ENCODE results near the gene GRIK3.
"Not testable (repeated sequence)": the region's sequence is repeated elsewhere in the genome, so short reads cannot be mapped to it uniquely, and the experiment has no call there.

Gene GRIK3

DNA sequence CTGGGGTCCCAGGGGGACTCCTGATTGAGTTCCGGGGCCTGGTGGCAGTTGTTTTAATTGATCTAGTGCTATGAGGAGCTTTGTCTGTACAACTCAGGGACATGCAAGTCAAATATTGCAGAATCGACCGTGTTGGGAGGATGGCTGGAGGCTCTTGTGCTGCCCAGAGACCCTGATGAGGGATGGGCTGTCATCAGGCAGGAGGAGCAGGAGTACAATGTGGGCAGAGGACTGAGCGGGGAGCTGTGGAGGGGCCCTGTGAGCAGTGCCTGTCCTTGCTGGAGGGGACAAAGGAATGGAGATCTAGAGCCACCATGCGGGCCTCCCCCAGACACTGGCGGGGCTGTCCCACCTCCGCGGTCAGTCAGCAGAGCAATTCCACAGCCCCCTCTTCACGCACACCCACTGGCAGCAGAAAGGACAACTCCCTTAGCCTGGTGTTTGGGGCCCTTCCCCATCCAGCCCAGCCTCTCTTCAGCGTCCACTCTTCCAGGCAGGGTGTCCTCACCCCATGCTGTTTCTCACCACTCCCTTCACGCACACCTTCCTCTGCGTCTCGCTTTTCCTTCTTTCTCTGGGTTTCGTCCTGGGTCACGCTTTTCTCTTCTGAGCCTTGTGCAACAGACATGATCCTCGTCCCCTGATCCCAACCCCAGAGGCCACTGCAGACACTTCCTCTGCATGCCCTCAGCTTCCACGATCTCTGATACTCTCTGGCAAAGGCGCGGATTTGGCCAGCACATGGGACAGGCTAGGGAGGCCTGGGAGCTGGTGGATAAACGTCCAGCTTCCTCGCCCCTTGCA is 122.6 kb downstream of the GRIK3 start:
- no peak for DNase-seq (ENCODE audit: low read depth in 2 of 2, low spot score in 1 of 2)

DNA sequence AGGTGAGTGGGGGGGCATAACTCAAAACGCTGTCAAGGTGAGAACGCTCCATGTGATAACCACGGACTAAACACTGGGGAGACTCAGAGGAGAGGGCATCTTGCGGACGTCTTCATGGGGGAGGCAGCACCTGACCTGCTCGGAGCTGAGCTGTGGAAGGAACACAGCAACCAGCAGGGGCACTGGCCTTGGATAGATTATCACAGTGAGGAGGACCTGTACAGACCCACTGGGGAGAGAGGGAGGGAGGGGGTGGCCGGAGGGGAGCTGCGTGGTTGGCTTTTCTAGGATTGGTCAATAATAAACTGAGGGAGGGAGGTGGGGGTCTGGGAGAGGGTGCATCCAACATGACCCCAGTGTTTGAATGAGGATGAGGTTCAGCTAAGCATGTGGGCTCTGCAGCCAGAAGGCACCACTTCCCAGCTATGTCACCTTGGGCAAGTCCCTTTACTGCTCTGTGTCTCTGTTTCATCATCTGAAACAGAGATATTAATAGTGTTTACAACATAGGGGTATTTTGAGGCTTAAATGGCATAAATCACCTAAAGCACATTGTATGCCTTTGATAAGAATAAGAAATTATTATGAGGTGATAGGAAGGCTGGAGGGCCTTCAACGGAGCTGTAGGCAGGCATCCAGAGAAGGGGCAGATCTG is 123.3 kb downstream of the GRIK3 start:
- DNase-seq (ENCODE audit: low read depth in 2 of 2, low spot score in 1 of 2), result no peak

DNA sequence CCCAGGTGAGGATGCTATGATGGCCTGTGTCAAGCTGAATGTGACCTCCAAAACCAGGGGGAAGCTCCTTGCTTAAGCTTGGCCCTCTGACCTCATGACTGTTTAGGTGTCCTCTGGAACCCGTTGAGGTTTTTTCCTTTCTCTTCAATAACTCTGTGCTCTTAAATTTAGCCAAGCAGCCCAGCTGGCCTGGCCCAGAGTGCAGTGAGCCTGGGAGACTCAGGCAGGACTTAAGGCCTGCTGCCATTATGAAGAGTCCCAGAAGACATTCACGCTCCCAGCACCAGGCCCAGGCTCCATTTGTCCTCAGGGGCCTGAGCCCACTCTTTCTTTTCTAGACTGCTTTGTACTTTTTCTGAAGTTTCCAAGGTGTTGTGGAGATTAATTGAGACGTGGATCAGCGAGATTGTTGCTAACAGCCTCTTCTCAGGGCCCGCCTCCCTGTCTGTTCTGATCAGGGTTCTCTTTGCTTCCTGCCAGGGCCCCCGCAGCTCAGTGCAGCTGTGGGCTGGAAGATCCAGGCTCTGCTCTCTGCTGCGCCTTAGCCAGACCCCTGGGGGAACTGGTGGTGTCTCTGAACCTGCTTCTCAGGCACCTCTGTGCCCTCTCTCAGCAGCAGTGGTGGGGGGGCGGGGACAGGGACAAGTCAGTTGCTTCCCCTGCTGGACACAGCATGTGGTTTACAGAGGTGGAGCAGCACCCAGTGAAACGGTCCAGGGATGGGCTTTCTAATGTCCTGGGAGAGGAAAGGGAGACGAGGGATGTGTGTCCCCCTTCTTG is 124.2 kb downstream of the GRIK3 start:
- DNase-seq (ENCODE audit: low read depth in 2 of 2, low spot score in 1 of 2), result no peak

DNA sequence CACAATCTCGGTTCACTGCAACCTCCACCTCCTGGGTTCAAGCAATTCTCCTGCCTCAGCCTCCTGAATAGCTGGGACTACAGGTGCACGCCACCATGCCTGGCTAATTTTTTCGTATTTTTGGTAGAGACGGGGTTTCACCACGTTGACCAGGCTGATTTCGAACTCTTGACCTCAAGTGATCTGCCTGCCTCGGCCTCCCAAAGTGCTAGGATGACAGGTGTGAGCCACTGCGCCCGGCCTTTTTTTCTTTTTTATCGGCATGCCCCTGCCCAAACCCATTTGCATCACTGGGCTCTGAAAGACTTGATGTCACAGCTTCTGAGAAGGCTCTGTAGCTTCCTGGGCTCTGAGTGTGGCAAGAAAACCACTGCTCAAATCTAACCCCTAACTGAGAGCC is 125.0 kb downstream of the GRIK3 start:
- not testable (repeated sequence) for DNase-seq (ENCODE audit: low read depth in 2 of 2, low spot score in 1 of 2)

DNA sequence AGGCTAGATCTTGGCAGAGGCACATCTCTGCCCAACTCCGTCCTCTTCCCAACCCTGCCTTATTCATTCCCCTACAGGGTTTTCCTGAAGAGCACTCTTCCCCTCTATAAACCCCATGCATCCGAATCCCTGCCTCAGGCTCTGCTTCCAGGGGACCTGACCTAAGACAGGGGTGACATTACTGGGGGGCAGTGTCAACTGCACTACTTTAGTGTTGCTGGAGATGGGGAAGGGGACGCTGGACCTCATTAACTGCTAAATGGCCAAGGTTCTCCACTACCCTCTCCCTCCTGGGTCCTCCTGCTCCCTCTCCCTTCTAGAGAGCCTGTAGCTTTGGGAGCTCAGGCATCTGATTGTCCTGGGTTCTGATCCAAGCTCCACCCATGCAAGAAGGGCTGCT is 126.2 kb downstream of the GRIK3 start:
- DNase-seq (ENCODE audit: low read depth in 2 of 2, low spot score in 1 of 2), result no peak

DNA sequence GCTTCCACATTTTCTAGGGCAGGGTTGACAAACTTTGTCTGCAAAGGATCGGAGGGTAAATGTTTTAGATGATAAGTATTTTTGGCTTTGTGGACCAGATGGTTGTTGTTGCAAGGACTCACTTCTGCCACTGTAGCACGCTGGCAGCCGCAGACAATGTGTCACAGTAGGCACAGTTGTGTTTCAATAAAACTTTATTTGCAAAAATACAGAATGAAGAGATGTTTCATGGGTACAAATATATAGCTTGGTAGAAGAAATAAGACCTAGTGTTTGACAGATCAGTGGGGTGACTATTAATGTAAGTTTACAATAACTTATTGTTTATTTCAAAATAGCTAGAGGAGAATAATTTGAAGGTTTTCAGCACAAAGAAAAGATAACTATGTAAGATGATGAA is 127.8 kb downstream of the GRIK3 start:
- no peak for DNase-seq (ENCODE audit: low read depth in 2 of 2, low spot score in 1 of 2)

DNA sequence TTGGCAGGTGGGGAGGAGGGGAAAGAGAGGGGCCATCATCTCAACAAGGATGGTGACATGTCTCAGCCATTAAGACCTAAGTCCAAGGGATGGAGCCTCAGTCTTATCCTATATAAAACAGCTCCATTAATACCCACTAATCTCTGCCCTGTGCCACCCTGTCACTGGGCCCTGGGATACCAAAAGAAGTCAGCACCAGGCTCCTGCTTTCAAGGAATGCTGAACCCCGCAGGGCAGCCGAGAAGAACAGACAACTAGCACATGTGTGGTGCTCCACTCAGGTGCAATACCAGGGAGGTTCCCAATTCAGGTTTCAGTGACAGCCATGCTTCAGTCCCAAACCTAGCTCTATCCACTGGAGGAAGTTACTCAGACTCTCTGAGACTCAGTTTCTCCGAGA is 128.4 kb downstream of the GRIK3 start:
- DNase-seq (ENCODE audit: low read depth in 2 of 2, low spot score in 1 of 2), result no peak

DNA sequence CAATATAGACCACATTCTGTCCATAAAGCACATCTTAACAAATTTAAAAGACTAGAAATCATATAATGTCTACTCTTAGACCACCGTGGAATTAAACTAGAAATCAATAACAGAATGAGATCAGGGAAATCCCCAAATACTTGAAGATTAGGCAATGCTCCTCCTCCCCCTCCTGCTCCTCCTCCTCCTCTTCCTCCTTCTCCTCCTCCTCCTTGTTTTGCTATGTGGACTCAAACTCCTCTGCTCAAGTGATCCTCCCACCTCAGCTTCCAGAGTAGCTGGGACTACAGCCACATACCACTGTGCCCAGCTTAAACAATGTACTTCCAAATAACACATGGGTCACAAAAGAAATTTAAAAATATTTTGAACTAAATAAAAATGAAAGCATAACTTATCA is 134.2 kb downstream of the GRIK3 start:
- DNase-seq (ENCODE audit: low read depth in 2 of 2, low spot score in 1 of 2), result no peak

DNA sequence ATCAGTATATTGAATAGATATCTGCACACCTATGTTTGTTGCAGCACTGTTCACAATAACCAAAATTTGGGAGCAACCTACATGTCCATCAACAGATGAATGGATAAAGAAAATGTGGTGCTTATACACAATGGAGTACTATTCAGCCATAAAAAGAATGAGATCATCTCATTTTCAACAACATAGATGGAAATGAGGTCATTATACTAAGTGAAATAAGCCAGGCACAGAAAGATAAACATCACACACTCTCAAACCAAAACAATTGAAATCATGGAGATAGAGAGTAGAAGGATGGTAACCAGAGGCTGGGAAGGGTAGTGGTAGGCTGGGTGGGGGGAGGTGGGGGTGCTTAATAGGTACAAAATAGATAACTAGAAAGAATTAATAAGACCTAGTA is 136.5 kb downstream of the GRIK3 start:
- not testable (repeated sequence) for DNase-seq (ENCODE audit: low read depth in 2 of 2, low spot score in 1 of 2)

DNA sequence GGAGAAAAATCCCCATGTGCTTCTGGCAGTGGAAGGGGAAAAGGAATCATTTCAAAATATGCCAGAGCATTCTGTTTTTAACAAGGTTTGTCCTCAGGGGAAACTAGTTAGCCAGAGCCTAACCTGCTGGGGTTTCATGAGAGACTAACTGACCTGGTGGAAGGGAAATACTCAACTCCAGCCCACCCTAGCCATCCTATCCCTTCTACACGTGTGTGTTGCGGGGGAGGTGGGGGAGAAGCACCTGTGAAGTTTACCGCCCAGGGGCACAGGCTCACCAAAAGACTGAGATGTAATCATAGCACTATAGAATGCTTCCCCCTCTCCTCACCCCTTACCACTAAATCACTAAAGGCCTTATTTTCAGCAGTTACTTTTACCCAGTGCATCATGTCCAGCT is 139.5 kb downstream of the GRIK3 start:
- no peak for DNase-seq (ENCODE audit: low read depth in 2 of 2, low spot score in 1 of 2)

DNA sequence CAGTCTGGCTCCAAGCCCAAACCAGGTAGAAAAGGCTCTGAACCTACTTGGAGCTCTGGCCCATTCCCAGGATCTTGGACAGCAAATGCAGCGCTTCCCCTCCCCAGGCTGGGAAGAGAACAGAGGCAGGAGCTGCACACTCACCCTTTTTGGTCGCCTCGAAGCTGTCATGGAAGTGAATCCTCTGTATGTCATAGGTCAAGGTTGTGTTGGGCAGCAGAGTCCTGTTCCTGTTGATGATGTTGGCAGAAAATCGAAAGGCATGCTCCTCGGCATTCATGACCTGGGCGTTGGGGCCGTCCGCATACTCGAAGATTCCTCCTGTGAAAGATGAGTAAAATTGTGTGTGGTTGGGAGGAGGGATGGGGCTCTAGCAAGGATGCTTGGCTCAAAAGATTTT is 143.5 kb downstream of the GRIK3 start:
- DNase-seq (ENCODE audit: low read depth in 2 of 2, low spot score in 1 of 2), result no peak

DNA sequence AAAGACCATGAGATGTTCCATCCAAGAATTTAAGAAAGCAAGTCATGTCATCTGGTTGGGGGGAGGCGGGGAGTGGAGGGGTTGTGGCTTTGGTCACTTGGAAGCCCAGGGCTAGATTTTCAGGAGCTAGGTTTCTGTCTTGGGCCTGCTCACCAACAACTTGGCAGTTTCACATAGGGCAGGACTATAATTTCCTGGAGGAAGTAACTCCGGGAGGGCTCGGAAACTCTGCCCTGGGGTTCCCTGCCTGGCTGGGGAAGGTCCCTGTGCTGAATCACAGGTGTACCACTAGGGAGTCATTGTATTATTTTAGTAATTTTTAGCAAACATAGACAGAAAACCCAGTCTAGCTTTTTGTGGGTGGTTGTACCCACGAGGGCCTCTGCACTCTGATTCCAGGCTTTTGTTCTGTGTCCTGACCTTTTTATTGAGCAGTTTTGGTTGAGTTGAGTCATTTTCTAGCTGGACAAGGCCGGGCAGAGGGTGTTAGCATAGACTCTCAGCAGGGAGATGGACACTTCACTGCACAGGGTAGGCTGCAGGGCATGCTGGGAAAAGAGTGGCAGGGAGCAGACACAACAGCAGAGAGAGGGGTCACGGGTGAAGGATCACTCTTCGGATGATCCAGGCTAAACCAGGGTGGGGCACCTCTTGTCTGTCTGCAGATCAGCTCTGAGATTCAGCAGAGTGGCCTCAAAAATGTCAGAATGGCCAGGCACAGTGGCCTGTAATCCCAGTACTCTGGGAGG is 144.7 kb downstream of the GRIK3 start:
- no peak for DNase-seq (ENCODE audit: low read depth in 2 of 2, low spot score in 1 of 2)

DNA sequence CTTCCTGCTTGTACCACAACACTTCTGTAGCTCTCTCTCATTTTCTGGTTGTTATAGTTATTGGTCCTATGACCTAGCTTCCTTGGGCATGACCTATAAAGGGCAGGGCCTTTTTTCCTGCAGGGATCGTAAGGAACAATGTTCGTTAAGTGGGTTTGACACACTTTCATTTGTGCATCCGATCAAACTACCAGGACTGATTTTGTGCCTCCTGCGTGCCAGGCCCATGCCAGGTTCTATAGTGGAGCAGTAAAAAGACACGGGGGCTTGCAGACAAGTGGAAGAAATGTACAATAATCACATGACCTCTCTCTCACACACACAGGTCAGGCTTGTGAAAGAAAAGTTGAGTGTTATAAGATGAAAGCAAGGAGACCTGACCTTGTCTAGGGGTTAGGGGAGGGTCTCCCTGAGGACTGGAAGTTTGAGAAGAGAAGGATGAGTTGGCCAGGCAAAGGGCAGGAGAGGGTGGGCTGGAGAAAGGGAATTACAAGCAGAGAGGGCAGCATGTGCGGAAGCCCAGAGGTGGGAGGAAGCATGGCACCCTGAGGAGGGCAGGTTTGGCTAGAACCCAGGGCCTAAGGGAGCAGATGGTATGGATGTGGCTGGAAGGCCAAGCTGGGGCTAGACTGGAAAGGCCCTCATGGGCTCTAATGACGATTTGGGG is 145.4 kb downstream of the GRIK3 start:
- no peak for DNase-seq (ENCODE audit: low read depth in 2 of 2, low spot score in 1 of 2)

DNA sequence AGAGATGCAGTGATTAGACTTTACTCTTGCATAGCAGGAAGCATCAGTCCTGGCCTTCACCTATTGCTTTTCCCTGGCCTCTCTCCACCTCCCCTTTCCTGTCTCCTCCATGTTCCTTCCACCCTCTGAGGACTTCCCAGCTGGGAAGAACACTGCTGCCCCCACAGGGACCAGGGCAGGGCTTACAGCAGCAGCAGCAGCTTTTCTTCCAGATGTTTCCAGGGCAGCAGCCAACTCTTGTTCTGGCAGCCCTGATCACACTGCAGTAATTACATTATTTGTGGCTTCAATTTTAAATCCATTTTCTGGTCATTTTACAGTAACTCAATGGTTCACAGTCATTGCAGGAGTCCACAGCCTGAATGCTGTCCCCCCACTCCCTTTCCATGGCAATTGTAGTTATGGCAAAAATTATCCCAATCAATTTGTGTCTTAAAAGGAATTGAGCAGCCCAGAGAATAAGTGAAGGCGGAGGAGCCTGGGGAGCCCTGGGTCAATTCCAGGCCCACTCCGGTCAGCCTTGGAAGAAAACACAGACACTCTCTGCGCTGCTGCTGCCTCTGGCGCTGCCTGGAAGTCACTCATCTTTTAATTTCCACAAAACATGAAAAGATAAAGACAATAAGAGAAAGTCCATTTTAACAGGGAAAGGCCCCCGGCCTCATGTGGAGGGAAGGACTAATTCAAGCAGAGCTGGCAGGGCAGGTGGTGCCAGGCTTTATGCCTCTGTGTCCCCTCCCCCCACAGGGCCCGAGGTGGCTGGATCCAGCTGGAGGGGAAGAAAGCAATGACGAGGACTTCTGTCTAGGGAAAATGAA is 148.6 kb downstream of the GRIK3 start:
- no peak for DNase-seq (ENCODE audit: low read depth in 2 of 2, low spot score in 1 of 2)

DNA sequence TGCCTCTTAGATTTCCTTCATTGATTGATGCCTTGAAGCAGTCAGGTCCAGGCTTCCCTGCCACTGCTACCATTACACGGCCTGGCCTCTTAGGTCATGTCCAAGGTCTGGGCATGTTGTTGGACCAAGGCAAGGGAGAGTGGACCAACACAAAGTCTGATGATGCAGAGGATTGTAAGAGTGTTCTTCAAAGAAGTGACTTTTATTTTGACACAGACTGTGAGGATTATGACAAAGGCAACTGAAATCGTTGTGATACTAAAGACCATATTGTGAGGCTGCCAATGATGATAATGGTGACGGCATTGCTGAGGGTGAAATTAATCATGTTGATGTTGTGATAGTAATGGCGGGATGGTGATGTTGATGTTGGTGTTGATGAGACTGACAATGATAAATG is 149.5 kb downstream of the GRIK3 start:
- no peak for DNase-seq (ENCODE audit: low read depth in 2 of 2, low spot score in 1 of 2)

DNA sequence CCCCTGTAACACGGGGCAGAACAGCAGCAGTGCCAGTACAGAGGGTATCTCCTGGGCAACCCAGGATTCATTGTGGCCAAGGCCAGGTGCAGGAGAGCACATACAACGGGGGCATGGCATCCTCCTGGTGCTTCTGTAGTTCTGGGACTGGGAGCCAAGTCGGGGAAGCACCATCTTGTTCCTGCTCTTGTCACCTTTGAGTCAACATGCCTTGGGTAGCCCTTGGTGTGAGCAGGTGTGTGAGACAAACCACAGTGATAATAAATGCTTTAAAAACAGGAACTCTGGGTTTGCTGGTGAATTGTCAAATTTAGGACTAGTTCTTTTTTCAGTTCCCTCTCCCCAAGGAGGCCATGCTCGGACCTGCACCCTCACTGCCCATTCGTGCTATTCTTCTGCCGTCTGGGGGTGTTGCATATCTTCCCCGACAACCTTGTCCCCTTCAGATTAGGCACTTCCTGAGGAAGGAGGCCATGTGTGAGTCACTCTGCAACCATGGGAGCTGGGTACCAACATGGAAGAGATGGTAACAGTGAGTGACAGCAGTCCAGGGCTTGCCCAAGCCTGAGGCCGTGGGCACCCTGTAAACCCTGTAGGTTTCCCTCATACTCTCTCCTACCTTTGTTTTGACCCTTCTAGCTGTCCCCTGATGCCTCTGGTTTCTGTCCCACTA is 150.2 kb downstream of the GRIK3 start:
- DNase-seq (ENCODE audit: low read depth in 2 of 2, low spot score in 1 of 2), result no peak

DNA sequence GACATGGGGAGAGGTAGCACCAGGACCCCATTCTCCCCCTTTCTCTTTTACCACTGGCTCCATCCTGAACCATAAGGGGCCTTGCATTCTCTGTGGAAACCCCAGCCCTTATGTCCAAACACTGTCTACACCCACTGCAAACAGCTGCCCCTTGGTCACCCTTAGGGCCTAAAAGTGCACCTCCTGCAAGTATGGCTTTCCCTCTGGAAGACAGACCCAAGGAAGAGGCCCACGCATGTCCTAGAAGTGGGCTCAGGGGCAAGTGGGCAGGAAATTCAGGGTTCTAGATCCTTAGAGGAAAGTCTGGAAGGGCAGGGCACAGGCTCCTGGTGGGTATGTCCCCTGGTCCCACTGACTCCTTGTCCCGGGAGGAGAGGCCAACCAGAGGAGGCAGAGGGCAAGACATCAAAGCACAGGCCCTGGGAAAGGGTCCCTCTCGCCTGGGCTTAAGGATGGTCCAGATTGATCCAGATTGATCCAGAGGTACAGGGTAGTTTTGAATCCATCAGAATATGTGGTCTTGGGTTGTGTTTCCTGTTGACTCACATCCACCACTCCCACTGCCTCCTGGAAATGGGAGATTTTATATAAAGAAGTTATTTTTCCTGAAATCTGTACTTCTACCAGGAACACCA is 150.9 kb downstream of the GRIK3 start:
- no peak for DNase-seq (ENCODE audit: low read depth in 2 of 2, low spot score in 1 of 2)

DNA sequence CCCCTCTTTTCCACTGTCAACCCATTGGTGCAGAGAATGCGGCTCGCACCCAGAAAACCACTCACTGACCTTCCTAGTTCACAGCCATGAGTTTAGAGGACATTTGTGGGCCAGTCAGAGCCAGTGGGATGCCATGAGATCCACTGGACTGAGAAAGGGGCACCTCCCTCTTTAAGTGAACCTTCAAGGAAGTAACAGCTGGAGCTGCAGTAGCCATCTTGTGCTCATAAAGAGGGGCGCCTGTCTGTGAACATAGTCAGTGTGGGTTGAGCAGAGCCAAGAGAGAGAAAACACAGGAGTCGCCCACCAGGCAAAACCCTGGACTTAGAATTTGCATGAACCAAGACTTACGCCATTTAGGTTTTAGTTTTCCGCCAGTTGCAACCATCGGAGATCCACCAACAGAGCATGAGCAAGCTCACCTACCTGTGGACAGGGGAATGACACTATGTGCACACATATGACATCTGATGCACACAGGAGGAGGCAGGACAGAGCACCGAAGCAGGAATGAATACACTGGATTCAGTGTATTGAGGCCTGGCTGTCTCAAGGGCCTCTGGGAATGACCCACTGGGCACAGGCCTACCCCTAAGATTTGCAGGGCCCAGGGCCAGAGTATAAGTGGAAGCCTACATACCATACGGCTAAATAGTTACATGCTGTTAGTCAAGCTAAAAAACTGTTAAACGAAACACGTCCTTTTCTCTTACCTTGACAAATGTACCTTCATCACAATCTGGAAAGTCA is 151.6 kb downstream of the GRIK3 start:
- no peak for DNase-seq (ENCODE audit: low read depth in 2 of 2, low spot score in 1 of 2)
